GM12874 (cell line): ENCODE data around the gene ADAM23.

ENCODE experiments used
- TF ChIP-seq, protein P1 (sequence below): IDR thresholded peaks from 2 replicates; pipeline ENCODE4 v1.5.1; 2011; ENCODE audit warnings: low read depth, mild to moderate bottlenecking, control low read depth, low read length, moderate library complexity; ENCODE audit not compliant: insufficient read depth

The ADAM23 gene

DNA sequence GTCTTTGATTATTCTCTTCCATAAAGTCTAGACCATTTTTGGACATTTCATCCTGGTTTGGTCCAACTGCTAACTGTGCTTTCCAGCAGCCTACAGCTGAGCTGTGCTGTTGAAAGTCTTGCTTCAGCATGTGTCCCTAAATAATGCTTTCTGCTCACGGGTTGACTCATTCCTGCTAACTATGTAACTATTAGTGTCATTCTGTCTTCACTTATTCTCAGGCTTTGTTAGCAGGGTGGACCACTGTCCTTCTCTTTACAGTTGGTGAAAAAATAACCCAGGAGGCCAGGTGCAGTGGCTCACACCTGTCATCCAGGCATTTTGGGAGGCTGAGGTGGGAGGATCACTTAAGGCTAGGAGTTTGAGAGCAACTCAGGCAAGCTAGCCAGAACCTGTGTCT is 8.9 kb downstream of the ADAM23 start:
- TF ChIP-seq, protein P1, sequence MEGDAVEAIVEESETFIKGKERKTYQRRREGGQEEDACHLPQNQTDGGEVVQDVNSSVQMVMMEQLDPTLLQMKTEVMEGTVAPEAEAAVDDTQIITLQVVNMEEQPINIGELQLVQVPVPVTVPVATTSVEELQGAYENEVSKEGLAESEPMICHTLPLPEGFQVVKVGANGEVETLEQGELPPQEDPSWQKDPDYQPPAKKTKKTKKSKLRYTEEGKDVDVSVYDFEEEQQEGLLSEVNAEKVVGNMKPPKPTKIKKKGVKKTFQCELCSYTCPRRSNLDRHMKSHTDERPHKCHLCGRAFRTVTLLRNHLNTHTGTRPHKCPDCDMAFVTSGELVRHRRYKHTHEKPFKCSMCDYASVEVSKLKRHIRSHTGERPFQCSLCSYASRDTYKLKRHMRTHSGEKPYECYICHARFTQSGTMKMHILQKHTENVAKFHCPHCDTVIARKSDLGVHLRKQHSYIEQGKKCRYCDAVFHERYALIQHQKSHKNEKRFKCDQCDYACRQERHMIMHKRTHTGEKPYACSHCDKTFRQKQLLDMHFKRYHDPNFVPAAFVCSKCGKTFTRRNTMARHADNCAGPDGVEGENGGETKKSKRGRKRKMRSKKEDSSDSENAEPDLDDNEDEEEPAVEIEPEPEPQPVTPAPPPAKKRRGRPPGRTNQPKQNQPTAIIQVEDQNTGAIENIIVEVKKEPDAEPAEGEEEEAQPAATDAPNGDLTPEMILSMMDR: no peak

DNA sequence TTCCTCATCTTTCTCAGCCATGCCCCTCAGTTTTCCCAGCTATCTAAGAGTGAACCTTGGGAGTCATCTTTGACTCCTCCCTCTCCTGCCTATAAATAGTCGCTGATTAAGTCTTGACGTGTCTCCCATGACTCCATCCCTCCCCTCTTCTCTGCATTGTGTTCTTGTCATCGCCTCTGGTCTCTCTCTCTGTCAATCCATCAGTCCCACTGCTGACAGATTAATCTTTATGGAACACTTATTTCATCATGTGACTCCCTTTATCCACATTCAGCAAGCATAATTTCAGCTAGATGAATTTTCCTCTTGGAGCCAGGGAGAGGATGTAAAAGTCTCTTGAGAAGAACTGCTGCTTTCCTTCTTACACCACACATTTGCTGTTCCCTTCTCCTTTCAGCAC is 9.4 kb downstream of the ADAM23 start:
- TF ChIP-seq, protein P1: no peak

DNA sequence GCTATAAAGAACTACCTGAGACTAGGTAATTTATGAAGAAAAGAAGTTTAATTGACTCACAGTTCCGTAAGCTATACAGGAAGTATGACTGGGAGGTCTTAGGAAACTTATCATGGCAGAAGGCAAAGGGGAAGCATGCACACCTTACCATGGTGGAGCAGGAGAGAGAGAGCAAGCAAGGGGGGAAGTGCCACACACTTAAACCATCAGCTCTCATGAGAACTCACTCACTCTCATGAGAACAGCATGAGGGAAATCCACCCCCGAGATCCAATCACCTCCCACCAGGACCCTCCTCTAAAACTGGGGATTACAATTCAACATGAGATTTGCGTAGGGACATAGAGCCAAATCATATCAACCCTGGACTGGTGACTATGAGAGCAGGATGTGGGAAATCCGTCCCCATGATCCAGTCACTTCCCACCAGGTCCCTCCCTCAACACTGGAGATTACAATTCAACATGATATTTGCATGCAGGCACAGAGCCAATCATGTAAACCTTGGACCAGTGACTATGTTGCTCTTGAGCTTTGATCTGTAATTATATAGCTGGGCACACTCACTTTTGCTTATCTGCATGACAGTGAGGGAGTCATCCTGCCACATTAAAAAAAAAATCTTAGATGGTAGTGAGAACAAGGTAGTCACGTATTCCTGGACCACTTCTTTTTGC is 12.9 kb downstream of the ADAM23 start:
- TF ChIP-seq, protein P1: no peak

GRCh38 chr2:206457188-206457634 is 13.9 kb downstream of the ADAM23 start:
- TF ChIP-seq, protein P1: no peak

DNA sequence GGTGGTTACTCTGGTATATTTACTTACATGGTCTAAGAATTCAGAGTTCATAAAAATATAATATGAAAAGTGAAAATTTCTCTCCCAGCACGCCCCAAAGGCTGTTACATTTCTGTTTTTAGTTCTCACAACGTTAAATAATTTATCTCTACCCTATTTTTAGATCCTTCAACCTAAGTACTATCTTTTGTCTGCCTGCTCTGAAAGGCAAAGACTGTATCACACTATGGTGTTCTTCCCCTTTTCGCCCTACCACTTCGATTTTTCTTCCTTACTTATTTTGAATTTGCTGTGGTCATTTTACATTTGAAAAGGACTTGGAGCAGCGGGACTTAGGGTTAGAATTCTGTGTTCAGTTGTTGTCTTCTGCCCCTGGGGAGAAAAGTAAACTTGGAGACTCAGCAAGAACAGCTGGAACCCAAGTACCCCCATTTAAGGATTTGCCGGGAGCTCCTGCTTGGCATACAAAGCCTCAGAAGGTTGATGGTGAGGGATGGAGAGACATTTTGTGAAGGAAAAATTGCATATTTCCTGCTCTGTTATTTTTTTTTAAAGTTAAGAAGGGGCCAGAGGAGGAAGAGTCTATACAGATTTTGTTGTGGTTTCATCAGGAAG is 19.0 kb downstream of the ADAM23 start:
- TF ChIP-seq, protein P1: no peak

DNA sequence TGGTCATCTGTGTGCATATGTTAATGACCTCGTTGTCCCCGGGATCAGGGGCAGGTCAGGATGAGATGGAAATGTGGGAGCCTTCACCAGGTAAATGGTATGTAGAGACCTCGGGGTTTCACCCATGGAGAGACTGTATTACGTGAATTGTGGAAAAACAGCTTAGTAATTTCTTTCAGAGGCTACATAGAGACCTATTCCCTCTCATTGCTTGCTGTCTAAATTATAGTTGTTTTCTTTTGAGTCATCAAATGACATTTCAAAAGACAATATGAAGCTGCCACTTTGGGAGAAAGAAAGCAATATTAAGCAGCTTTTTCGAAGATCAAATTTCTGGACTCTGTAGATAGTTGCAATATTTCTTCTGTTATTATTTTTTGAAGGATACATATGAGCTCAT is 20.4 kb downstream of the ADAM23 start:
- TF ChIP-seq, protein P1: no peak

DNA sequence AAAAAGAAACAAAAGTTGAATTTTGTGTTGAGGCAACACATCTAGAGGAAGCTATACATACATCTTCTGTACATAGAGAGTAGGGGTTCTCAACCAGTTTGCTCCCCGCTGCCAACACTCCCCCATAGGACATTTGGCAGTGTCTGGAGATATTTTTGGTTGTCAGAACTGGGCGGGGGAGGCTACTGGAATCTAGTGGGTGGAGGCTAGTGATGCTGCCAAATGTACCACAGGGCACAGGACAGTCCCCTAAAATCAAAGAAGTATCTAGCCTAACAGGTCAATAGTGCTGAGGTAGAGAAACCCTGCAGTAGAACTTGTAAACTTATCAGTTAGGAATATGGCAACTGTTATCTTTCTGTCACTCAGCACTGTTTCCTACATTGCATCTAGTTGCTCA is 21.3 kb downstream of the ADAM23 start:
- TF ChIP-seq, protein P1: no peak
